Measurements from ENCODE around the gene ATP13A4.
"Not testable (repeated sequence)": the region's sequence is repeated elsewhere in the genome, so short reads cannot be mapped to it uniquely, and the experiment has no call there.

ATP13A4 gene

DNA sequence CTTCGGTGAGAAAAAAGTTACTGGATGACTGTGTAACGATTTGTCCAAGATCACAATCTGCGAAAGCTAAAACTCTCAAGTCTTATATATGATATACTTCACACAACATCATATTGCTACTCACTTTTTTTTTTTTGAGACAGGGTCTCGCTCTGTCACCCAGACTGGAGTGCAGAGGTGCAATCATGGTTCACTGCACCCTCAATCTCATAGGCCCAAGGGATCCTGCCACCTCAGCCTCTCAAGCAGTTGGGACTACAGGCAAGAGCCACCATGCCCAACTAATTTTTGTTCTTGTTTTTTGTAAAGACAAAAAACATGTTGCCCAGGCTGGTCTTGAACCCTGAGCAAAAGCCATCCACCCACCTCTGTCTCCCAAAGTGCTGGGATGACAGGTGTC is 5.4 kb upstream of the ATP13A4 start:
- DNase-seq: no peak

DNA sequence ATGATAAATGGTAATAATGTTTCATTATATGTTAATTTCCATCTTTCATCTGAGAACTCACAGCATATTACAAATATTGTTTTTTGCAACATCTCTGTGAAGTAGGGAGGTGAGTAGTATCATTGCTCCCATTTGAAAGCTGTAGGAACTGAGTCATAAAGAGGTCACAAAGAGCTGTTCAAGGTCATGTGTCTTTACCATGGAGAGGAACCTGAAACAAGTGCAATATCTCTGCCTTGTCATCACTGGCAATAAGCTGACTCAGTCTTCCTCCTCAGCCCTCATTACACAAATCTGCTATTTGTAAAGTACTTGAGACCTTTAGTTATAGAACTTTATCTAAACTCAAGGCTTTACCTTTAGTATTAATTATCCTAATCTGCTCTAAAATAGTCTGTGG is 4.4 kb upstream of the ATP13A4 start:
- no peak for DNase-seq

DNA sequence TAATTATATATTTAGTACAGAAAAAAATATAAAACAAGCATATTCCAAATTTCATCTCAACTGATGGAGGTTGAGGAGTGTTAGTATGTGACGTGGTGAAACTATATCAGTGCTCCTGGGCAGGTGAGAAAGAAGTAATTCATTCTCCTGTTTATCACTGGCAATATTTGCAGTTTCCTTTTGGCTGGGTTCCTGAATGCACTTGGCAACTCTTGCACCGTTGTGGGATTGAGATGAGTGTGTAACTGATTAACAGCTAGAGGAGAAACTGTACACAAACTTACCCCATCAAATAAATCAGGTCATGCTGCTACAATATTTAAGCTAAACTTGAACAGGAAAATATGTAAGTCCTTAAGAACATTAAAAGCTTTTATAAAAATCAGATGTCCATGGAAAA is 2.1 kb upstream of the ATP13A4 start:
- no peak for DNase-seq

DNA sequence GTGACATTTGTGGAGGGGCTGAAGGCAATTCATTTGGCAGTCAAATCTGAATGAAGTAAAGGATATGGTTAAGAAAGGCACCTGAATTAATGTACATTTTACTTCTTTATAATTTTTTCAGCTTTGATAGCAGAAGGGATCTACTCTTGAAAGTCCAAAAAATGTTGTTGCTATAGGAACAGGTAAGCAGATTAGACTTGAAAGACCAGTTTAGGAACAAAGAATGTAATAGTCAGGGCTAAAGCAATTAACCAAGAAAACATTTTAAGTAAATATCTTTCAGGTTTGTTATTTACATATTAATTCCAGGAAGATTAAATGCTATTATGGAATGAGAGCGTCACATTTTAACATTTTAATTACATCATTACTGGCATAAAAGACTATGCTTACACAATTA is 1.1 kb downstream of the ATP13A4 start:
- DNase-seq: no peak

DNA sequence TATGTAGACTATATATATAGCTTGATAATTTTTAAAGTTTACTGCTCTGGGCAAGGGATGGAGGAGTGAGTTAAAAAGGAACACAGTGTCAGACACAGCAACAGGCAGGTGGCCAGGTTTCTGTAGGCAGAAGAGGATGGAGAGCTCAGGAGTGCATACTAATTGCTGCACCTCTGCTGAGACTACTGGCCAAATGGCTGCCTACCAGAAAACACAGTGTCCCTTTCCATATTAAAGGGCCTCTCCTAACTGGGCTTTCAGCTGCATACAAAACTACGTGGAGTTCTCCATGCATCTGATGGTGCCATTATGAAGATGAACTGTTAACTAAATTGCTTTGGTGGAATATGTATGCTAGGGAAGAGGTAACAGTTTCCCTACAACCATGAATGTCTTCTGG is 1.8 kb downstream of the ATP13A4 start:
- peak; percentile 31 for DNase-seq

DNA sequence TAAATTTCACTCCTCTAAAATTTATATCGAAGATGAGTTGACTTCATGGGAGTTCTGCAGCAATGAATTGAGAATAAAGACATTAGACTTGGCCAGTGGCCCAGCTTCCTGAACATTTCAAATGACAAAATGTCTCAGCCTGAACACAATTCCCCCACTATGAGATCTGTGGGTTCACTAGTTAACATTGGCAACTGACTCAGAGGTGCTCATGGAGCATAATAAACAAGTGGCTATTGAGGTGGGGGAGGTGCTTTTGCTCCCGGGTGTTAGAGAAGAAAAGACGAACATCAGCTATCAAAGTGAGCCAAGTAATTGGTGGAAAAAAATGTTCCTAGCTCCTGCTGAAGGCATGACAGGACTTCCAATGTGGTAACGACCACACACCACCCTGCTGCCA is 6.3 kb downstream of the ATP13A4 start:
- DNase-seq: no peak

DNA sequence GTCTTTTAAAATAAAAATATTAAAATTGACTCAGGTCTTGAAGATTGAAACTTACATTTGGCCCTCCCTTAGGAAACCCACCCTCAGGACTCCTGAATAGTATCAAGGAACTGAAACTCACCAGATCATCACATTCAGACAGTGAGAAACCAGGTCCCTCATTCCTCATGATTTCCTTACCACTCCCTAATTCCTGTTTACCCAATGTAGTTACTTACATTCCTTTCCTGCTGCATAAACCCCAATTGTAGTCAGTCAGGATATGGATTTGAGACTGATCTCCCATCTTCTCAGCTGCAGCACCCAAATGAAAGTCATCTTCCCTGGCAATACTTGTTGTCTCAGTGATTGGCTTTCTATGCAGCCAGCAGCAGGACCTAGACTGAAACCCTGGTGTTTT is 8.6 kb downstream of the ATP13A4 start:
- no peak for DNase-seq

DNA sequence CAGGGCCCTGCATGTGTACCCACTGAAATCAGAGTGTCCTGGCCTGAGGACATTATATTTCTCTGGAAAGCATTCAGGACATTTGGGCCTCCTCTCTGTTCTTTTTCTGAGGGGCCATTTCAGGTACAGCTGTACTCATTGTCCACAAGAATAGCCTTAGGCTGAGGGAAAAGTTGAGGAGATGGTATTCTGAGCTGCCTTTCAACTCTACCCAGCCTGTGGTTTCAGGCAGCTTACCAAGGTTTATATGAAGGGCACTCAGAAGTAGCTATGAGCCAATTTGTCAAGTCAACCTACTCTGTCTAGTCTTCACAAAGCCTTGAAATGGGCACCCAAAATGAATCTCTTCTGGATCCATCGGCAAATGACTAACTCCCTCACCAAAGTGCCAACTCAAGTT is 9.4 kb downstream of the ATP13A4 start:
- DNase-seq: no peak

DNA sequence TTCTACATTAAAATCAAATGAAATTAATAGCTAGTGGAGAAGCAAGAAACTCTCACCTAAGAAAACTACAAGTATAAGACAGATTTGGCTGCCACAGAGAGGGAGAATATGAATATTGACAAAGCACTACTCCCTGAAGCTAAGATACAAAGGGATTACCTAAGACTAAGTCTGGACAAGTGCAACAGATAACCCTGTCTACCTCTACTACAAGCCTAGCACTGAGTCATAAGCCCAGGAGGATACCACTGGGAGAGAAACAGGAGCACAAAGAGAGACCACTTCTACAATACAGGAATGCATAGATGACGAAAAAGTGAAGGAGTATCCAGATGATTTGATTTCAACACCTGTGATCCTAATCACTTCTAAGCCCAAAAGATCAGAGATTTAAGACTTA is 10.4 kb downstream of the ATP13A4 start:
- DNase-seq: no peak

DNA sequence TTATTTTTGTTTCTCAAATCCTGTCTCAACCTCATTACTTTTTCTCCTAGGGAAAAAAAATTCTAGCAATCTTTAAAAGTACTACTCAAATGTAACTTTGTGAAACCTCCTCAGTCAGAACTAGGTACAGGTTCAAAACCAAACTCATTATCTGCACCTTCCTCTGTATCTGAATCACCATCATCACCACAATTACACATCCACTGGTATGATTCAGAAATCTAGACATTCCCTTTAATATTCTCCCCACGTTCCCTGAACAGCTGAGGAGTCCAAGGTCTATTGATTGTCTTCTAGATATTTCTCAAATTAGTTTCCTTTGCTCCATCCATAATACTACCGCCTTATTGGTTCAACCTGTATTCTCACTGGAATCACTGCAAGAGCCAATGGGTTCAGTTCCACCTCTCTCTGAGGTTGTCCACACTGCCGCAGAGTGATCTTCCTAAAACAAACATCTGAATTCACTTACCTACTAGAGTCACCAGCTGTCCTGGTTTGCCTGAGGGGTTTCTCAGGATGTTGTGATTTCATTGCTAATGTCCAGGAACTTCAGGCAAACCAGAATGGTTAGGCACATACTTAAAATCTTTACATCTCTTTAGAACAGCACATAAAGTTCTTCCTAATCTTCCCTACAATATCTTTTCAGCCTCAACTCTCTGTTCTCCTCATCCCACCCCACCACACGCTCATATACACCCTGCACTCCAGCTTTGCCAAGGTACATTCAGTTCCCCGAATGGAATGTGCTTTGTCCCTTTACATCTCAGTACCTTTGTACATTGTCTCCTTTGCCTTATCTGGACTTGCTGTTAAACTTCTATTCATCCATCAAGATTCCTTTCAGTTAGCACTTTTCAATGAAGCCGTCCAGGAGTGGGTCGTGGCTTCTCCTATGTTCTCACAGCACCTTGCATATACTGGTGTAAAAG is 24.2 kb downstream of the ATP13A4 start:
- DNase-seq: no peak

DNA sequence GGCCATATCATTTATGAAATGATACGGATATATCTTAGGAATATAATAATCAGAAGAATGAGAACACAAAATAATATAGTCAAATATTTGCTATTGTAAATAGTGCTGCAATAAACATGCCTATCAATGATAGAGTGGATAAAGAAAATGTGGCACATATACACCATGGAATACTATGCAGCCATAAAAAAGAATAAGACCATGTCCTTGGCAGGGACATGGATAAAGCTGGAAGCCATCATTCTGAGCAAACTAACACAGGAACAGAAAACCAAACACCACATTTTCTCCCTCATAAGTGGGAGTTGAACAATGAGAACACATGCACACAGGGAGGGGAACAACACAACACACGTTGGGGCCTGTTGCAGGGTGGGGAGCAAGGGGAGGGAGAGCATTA is 28.6 kb downstream of the ATP13A4 start:
- not testable (repeated sequence) for DNase-seq

DNA sequence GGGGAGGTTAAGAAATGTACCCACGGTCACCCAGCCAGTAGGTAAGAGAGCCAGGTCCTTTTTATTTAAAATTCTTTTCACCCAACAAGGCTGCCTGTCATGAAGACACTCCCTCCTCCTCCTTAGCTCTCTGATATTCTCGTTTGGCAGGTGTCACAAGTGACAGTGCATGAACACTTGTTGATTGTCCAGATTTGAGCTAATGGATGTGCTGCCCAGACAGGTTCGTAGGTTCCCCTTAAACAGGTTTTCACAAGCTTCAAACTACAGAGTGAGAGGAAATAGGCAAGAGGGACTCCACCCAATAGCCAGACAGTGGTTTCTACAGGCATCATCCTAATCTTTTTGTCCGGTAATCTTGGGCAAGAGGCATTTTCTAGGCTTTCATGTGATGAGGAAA is 32.2 kb downstream of the ATP13A4 start:
- DNase-seq: no peak

DNA sequence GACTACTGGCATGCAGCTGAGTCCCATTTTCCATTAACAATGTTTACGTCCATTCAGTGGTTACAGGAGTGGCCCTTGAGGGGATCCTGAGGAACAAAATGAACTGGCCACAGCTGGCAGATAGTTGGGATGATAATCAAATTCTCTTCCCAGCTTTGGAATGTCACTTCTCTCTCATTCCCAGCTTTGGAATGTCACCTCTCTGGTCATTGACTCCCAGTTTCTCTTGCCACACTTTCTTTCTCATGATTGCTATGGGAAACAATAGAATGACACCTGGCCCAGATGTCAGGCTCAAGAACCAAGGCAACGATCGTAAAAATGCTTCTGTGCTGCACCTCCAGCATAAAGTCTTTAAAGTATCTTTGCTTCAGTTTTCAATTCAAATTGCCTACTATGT is 34.0 kb downstream of the ATP13A4 start:
- no peak for DNase-seq

DNA sequence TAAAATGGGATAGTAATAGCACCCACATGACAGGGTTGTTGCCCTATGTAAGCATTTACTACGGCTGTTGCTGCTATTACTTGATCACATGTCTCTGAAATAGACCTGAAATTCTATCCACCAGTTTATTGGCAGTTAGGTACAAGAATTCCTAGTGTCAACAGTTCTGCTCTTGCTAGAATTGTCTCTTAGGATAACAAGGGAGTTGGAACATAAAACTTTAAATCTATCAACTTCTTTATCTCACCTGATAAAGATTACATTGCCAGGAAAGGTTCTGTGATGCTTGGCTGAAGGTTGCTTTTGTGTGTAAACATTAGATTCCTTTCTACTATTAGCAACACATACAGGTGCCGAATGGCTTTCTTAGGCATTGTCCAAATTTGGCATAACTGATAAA is 38.7 kb downstream of the ATP13A4 start:
- DNase-seq: no peak

DNA sequence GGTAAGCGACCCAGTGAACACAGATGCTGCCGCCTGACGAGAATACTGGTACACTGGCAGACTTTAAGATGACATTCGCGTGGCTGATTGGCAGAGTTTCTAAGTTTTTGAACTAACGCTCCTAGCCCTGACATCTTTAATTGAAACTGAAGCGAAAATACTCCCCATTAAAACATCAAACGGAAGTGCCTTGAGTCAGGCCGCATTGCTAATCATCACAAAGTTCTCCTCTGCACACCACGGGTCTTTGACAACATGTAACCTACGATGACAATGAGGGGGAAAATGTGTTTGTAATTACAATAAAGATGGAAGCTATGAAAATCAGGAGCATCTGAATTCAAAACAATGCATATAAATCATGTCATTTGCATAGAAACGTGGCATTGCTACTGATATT is 44.5 kb downstream of the ATP13A4 start:
- no peak for DNase-seq

DNA sequence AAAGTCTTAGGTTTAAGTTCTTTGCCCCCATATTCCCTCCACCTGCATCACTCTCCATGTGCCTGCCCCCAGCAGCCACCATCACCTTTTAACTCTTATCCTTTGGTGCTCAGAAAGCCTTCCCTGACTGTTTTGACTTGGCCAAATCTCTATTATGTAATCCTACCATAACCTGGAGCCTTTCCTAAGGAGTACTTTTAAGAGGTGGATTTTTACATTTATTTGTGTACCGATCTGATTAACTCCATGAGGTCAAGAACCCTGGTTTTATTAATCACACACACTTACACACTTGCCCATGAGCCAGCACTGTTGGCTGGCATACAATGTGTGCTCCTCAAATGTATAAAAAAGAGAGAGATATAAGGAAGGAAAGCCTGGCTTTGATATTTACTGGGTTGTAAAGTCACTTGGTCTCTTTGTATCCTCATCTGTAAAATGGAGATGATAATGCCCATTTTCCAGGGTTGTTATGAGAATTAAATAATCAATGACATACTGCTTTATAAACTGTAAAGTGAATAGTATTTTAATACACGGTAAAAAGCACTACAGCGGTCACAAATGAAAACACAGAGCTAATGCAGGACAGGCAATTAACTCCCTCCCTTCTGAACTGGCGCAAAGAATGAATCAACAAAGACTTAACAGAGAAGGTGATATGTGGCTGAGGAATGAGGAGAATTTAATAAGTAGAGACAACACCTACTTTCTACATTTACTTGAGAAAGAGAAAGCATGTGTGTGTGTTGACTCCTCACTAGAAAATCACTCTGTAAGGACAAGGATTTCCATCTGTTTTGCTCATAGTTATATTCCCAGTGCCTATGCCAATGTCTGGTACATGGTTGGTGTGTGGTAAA is 45.4 kb downstream of the ATP13A4 start:
- no peak for DNase-seq

DNA sequence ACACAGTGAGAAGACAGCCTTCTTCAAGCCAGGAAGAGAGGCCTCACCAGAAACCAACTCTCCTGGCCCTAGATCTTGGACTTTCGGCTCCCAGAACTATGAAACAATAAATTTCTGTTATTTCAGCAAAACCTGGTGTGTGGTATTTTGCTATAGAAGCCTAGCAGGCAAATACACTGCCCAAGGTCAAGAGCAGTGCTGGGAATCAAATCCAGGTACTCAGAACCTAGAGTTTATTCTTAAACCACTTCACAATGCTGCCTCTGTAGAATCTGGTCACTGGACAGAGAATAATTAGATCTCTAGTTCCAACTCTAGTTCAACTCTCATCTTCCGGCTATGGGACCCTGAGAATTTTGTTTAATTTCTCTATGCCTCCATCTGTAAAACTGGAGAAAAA is 46.6 kb downstream of the ATP13A4 start:
- no peak for DNase-seq

DNA sequence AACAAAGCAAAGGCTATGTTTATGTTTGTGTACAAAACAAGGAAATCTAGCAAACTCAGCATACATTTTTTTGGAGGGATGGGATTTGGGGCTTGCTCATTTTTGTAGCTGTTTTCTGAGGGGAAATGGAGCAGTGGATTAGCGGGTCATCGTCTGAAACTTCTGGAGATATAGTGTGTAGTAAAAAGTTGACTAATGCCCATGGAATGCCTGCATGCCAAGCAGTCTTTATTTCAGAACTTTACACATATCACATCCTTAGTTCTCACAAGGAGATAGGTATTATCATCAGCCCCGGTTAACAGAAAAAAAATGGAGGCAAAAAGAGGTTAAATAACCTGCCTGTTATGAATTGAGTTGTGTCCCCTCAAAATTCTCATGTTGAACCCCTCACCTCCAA is 47.1 kb downstream of the ATP13A4 start:
- no peak for DNase-seq

DNA sequence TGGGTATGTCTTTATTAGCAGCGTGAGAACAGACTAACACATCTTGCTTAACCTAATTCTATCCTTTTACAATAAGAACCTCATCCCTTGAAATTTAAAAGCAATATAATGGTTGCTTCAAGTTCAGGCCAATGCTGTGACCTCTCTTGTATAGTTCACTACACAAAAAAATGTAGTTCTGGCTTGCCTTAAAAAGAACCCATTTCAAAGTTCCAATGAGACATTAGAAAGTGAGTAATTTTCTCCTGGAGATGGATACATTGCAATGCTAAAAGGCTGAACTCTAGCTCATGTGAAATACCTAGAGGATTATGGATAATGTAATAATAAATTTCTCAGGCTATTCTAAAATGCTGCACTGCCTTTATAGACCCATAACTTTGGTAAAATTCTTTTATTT is 47.8 kb downstream of the ATP13A4 start:
- DNase-seq: no peak

DNA sequence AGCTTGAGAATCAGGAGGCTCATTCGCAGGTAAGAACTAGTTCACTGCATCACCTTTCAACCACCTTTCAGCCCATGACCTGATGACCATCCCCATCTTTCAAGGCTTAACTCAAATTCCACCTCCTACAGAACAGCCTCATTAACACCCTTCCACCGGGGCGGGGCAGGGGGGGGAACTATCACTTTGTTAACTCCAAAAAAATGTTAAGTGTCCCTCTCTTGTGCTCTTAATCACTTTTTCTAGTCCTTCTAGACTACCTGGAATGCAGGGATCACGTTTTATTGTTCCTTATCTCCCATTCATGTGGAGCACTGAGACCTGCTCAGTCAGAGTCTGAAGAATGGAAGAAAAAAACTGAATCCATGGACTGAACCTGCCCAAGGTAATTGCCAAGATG is 51.8 kb downstream of the ATP13A4 start:
- no peak for DNase-seq

DNA sequence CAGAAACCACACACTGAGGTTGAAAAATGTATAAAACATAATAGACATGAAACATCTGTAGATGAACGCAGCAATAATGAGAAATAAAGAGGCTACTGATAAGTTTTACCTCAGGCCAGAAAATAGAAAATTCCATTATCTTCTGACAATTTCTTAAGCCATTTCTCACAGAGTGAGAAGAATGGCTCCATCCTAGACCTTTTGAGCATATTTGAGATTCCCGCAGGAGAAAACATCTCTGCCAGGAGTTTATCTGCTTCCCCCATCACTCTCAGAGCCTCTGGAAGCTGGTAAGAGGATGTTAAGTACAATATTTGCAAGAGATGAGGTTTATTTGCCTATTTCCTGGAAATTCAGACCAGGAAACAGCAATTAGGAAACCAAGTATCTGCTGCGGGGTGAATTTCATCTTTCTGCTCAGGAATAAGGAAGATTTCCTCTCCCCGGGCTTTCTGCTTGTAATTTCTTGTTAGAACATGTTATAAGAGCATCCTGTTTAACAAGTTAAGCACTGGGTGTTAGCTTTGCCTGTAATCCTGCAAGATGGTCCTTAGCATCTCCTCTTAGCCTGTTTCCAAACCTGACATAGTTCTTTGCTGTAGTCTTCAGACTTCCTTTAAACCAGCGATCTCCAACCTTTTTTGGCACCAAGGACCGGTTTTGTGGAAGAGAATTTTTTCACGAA is 54.8 kb downstream of the ATP13A4 start:
- no peak for DNase-seq

DNA sequence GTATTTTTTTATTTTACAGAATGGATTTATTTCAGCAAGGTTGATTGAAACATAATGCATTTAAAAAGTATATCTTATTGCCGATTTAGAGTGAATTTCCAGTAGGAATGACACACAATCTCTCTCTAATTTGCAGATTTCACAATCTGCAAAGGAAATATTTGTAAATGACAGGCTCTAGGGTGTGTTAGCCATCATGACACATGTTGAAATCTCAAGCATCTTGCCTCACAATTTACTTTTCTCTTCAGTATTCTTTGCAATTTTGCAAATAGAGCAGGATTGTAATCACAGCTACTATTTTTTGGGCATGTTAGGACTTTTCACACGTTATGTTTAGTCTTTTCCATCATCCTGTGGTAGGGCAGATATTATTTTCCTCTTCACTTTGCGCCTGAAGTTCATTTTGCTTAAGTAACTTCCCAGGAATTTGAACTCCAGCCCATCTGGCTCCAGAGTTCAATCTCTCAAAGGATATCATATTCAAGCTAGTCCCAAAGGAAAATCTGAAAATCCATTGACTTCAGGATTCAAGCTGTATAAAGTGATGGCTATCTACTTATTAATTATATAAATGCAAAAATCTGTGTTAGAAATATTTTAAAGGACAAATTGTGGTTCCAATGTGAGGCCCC is 55.4 kb downstream of the ATP13A4 start:
- DNase-seq: no peak

DNA sequence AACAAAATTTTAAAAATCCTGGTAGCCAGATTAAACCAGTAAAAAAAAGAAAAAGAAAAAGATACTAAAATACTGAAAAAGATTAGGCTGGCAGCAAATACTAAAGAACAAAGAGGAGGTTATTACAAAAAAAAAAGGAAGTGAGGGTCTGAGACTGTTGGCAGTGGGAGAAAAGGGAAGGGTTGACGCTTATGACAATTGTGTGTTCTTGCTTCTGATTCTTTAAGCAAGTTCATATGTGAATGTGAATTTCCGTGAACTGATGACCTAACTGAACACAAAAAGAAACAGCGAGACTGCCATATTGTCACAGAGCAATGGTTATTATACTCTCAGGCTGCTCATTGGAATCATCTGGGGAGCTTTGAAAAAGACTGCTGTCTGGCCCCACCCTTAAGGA is 56.5 kb downstream of the ATP13A4 start:
- DNase-seq: no peak

All from right hindlimb (tissue), 1 donor.